Omental fat pad (tissue), 4 donors: Measurements from ENCODE around the gene NDUFS4. TPM values are rescaled to one million over a fixed set of nuclear protein-coding genes. Genes with fewer than 3 reads are reported as not detected.

ENCODE experiments used
- ATAC-seq: fragments of 150-250 bp; one replicate; pipeline ENCODE4 v1.9.1; 2016; ENCODE audit warnings: mild to moderate bottlenecking, moderate library complexity; ENCODE audit not compliant: low FRiP score
- DNase-seq: peaks from one replicate; pipeline ENCODE4 v3.0.0-alpha.2; 2019; ENCODE audit warnings: low spot score
- CTCF ChIP-seq, 3 donors: fragments of 450-650 bp; IDR thresholded peaks; one replicate each; pipeline ENCODE4 v1.5.1; 2016 to 2017; ENCODE audit warnings: antibody characterized with exemption in 3 of 3, mild to moderate bottlenecking in 3 of 3, moderate library complexity in 2 of 3
- total RNA-seq, 4 donors: library from RNA; depleted of rRNA; stranded (reverse); fragments of >200 nt; gene quantifications; one replicate each; pipeline ENCODE4 v1.1.0, GENCODE V29; 2016

The NDUFS4 gene
- total RNA-seq, 4 donors from 2014 or later, result 60.5 to 90.5 (median 84.3) TPM

GRCh38 chr5:53555160-53555559 lies 5.3 kb upstream of the NDUFS4 start:
- no peak for TF ChIP-seq CTCF (IDR thresholded peaks at IDR 0.05)
- no peak for ATAC-seq
- no peak for DNase-seq

DNA sequence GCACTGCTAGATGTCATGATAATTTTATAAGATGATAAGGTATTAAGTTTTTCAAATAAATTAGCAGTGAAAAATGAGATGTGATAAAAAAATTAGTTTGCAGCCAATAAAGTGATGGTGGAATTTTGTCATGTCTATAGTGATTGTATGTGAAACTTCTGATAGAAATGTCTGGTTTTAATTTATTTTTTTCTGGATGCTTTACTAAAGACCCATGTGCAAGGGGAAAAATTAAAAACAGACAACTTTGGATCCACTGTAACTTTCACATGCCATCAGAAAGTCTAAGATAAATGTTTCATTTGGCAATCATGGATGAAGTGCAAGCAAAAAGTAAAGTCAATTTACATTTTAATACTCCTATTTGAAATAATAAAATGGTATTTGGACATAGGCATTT lies 4.4 kb upstream of the NDUFS4 start:
- no peak for TF ChIP-seq CTCF (IDR thresholded peaks at IDR 0.05)
- DNase-seq (no peak), ATAC-seq (no peak)

GRCh38 chr5:53557386-53557785 lies 3.1 kb upstream of the NDUFS4 start:
- DNase-seq (no peak), ATAC-seq (no peak)
- no peak for TF ChIP-seq CTCF (IDR thresholded peaks at IDR 0.05)

- ATAC-seq (no peak), DNase-seq (no peak)
- no peak for TF ChIP-seq CTCF (IDR thresholded peaks at IDR 0.05)
Observed at GRCh38 chr5:53558966-53559365, 1.5 kb upstream of the NDUFS4 start.

- no peak for ATAC-seq
- no peak for TF ChIP-seq CTCF (IDR thresholded peaks at IDR 0.05)
- DNase-seq, result no peak
Observed at GRCh38 chr5:53560028-53560427, 411 bp upstream of the NDUFS4 start.

DNA sequence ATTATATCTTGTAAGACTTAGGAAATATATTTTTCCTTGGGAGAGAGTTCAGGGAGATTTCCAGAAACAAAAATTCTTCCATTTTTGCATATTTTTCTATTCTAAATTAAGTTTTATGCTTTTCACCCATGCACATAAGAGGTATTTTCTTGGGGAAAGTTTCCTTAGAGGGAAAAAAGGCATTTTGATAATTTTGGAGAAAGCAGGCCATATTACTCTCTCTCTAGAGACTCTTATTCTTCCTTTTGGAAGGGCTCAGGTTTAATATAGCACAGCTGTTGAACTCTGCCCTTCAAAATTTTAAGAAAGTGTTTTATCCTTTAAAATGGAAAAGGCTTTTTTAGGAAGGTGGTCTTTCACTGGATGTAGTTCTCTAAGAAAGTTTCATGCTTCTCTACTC lies 8.0 kb downstream of the NDUFS4 start:
- DNase-seq, result no peak
- no peak for ATAC-seq
- TF ChIP-seq CTCF (IDR thresholded peaks at IDR 0.05), result no peak

DNA sequence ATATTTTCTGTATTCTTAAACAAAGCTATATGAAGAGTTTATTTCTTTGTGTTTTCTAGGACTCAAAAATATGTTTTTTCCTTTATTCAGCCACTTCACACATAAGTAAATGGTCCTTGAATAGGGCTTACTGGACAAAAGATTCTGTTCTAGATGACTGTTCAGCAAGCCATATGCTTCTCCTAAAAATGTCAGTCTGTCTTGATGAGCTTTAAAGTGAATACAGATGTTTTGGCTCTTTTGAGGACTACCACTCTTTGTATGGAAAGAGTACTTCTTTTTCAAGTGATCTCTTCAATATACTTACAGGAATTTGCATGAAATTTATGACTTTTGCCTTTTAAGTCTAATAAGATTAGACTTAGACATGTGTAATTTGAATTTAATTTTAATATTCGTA lies 8.4 kb downstream of the NDUFS4 start:
- no peak for TF ChIP-seq CTCF (IDR thresholded peaks at IDR 0.05)
- DNase-seq (no peak), ATAC-seq (no peak)
